HEK293T (cell line): ENCODE data around the gene SIGLEC6.

Source experiments
- CTBP1 ChIP-seq: fragments of 450-650 bp; IDR thresholded peaks from 2 replicates; pipeline ENCODE4 v1.6.1; 2016; ENCODE audit warnings: borderline replicate concordance
- ELF4 ChIP-seq: fragments of 450-650 bp; IDR thresholded peaks from 2 replicates; pipeline ENCODE4 v1.6.1; 2017; ENCODE audit warnings: antibody characterized with exemption
- HDGF ChIP-seq: fragments of 450-650 bp; IDR thresholded peaks from 2 replicates; pipeline ENCODE4 v1.6.1; 2017; ENCODE audit warnings: antibody characterized with exemption, borderline replicate concordance
- SP1 ChIP-seq: fragments of 450-650 bp; IDR thresholded peaks from 2 replicates; pipeline ENCODE4 v1.6.1; 2017
- ZNF384 ChIP-seq: fragments of 450-650 bp; IDR thresholded peaks from 2 replicates; pipeline ENCODE4 v1.6.1; 2016

DNA sequence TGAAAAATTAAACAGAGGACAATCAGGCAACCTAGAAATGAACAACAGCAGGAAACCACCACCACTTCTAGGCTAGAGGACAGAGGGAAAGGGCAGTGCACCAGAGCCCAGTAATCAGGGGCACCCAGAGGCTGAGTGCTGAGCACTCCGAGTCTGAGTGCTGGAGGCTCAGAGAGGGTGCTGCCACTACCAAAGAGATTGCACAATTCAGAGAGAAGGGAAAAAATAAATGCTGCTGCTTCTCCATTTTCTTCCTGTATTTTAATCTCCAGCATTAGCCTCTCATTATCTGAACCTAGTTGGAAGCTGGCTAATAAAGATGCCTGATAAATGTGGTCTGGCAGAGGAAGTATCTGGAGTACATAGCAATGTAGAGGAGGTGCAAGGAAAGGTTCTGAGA lies 27.8 kb upstream of the SIGLEC6 start:
- TF ChIP-seq ZNF384 (no peak), SP1 (no peak), CTBP1 (no peak), ELF4 (no peak), HDGF (no peak)
